Dermis microvascular lymphatic vessel endothelial cell (primary cell): Measurements from ENCODE around the gene SH2D3C. TPM values are rescaled to one million over a fixed set of nuclear protein-coding genes. Genes with fewer than 3 reads are reported as not detected.
A peak's percentile ranks its signal among the peaks of the same experiment; 100 is the strongest.

Experiments
- DNase-seq, 2 donors: peaks; one replicate each; pipeline versions ENCODE4 v3.0.0 to v3.0.0-alpha.2; 2010; ENCODE audit warnings: low read depth in 2 of 2
- total RNA-seq: library from RNA; depleted of rRNA; stranded (reverse); fragments of >200 nt; gene quantifications from 2 replicates; pipeline ENCODE4 v1.2.1, GENCODE V29; 2014

Gene SH2D3C
- total RNA-seq, 1 donor from 2014 or later, result 61.5 TPM

DNA sequence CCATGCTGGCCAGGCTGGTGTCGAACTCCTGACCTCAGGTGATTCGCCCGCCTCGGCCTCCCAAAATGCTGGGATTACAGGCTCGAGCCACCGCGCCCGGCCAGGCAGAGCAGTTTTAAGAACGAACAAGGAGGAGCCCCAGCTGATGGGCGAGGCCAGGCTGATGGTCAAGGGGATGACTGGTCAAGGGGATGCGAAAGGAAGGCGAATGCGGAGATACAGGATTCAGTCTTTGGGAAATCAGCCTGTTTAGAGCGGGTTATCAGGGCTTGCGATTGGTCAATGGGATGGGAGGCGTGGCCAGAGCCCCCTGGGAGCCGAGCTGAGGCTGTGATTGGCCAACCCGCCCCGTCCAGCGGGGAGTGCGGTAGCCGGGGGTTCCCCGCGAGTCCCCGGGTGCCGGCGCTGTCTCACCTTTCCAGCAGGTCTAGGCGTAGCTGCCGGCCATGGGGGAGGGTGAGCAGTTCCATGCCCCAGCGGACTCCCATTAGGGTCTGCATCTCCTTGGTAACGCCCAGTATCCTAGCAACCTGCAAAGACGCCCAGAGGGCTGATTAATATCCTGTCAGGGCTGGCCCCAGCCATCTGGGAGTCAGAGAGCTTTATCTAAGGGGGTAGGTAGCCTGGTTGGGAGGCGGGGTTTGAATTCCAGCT lies 35.9 kb downstream of the SH2D3C start:
- no peak for DNase-seq

- peak in 1 of 2 donors; percentile 40 for DNase-seq
These were observed 36.5 kb downstream of the SH2D3C start for GRCh38 chr9:127741831-127742434.

GRCh38 chr9:127739614-127740330 lies 38.7 kb downstream of the SH2D3C start:
- DNase-seq, result no peak

GRCh38 chr9:127738666-127739065 lies 39.8 kb downstream of the SH2D3C start:
- DNase-seq, result no peak

DNA sequence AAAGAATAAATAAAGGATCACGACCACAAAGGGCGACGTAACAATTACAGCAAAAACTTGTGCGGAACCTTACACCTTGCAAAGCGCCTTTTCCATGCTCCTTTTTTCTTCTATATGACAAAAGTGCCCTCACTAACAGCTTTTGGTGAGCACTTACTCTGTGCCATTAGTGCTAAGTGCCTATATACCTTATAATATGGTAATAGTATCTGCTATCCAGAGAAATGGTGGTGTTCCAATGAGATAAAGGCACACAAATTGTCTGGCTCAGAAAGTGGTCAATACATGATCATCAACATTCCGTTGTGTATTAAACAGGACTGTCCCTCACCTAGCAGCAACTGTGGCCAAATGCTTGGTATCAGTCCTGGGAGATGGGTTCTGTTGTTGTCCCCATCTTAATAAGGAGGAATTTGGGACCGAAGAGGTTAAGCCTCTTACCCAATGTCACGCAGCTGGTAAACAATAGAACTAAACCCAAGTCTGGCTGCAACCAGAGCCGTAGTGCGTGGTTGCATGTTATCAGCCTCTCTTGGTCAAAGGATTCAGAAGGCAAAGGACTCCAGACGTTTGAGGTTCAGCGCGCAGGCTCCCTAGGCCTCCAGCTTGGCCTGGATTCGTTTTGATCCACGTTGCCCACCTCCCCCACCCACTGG lies 42.8 kb downstream of the SH2D3C start:
- DNase-seq, result peak in 1 of 2 donors; percentile 37

DNA sequence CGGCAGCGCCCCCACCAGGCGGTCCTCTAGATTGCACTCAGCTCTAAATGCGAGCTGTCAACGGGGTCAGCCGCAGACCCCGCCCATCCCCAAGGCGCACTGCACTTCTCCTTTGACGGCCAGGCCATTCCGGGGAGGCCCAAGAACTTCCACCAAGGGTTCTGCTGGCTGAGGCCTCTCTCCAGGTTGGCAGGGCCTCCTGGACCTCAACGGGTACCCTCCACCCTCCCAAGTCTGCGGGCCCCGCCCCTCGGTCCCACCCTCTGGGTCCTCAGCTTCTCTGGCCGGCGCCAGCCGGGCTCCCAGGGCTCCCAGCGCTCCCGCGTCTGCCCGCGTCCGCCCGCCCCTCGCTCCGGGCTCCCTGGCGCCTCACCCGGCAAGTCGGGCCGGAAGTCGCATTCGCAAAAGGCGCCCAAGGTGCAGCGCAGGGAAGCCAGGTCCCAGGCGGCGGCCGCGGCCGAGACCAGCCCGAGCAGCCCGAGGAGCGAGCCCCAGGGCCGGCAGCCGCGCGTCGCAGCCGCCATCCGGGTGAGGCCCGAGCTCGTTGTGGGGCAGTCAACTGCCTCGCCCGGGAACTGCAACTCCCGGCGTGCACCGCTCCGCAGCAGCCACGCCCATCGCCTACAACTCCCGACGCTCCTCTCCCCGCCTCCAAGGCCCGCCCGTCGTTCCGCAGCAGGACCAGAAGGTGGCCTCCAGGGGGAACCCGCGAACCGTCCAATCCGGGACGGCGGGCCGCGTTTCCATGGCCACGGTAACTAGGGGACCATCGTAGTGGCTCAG lies 43.5 kb downstream of the SH2D3C start, which contains the start of gene TOR2A:
TOR2A (minus strand) TSS at position 548 of the 783 bp plus-strand sequence; CDS start at position 524, 24 bp downstream.
- peak; percentile 94 to 99 for DNase-seq

- DNase-seq, result no peak
These were observed 44.2 kb downstream of the SH2D3C start for GRCh38 chr9:127734247-127734746.

GRCh38 chr9:127733614-127734013 lies 44.9 kb downstream of the SH2D3C start:
- DNase-seq, result no peak

GRCh38 chr9:127732444-127732843 lies 46.0 kb downstream of the SH2D3C start:
- no peak for DNase-seq

DNA sequence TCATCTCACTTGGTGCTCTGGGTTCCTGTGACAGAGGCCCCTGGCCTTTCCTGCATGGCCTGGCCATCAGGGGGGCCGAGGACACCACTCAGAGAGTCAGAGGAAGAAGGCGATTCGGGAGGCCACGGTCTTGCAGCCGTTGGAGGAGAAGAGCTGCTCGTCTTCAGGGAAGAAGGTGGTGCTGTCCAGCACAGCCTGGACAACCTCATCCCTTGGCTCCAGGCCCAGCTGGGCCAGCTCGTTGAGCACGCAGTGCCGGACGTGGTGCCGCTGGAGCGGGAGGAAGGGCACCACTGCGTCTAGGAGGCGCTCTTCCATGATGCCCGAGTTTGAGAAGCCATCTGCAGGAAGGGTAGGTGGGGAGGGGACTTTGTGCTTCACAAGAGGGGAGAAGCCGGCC lies 46.5 kb downstream of the SH2D3C start:
- DNase-seq, result no peak

GRCh38 chr9:127730799-127731410 lies 47.6 kb downstream of the SH2D3C start:
- DNase-seq, result no peak

- no peak for DNase-seq
These were observed 48.2 kb downstream of the SH2D3C start for GRCh38 chr9:127730262-127730661.

DNA sequence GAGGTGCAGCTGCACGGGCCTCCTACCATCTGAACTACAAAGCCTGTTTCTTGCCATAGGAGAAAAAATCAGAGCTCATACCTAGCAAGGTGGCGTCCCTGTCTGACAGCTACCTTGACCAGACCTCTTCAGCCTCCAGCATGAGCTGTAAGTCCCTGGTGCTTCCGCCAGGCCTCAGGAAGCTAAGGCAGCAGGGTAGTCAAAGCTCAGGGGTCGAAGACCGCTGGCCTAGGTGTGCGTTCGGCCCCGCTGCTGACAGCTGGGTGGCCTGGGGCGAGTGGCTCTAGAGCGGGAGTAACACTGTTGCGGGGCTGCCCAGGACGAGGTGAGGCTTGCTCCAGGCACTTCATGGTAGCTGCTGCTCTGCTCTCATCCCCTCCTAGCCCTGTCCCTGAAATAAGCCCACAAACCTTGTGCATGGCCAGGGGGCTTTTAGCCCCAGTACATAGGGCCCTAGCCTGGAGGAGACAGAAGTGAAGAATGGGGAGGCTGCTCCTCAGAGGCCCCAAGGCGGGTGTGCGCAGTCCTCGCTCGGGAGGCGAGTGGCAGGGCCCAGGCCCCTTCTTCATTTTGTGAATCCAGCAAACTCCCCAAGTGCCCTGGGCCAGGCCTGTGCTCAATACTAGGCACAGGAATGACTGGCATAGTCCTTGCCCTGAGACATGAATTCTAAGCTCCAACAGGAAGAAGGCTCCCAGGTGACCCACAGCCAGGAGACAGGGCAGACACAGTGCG lies 48.8 kb downstream of the SH2D3C start:
- no peak for DNase-seq

DNA sequence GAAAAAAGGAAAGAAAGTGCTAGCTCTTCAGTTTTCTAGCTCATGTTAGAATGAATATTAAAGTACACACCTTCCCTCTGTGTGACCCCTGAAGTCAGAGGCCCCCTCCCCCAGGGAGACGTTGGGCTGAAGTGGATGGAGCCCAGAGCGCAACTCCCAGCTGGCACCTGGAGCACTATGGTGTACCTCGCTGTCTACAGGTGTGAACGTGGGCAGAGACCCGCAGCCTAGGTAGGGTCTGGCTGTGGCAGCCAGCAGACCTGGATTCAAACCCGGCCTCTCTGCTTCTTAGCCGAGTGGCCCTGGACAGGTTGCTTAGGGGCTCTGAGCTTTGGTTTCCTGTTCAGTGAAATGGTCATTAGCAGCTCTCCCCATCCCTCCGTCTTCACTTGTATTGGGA lies 49.7 kb downstream of the SH2D3C start:
- DNase-seq, result no peak

- no peak for DNase-seq
These were observed 51.6 kb downstream of the SH2D3C start for GRCh38 chr9:127726871-127727270.

- DNase-seq, result no peak
These were observed 54.5 kb downstream of the SH2D3C start for GRCh38 chr9:127724012-127724411.

DNA sequence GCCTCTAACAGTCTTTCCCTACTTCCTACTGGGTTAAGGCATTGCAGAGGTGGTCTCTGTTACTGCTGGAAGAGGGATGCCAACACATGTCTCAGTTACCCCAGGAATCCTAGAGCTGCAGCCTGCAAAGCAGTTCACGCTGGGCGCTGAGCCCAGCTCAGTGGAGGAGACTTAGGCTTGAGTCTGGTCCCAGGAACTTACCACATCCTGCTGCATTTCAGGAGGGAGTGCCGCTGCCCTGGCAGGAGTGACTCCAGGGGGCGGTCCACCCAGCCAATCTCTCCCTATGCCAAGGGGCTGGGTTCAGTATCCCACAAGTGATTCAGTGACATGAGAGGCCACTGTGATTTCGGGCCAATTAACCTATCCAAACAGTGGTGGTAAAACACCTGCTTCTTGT lies 55.0 kb downstream of the SH2D3C start:
- no peak for DNase-seq

GRCh38 chr9:127723013-127723412 lies 55.5 kb downstream of the SH2D3C start:
- no peak for DNase-seq

- no peak for DNase-seq
These were observed 56.3 kb downstream of the SH2D3C start for GRCh38 chr9:127722055-127722745.
